Measurements from ENCODE around the gene B4GALT2. TPM values are rescaled to one million over a fixed set of nuclear protein-coding genes. Genes with fewer than 3 reads are reported as not detected.

B4GALT2 gene
- total RNA-seq, 1 donor from 2014 or later = 39.7 TPM

DNA sequence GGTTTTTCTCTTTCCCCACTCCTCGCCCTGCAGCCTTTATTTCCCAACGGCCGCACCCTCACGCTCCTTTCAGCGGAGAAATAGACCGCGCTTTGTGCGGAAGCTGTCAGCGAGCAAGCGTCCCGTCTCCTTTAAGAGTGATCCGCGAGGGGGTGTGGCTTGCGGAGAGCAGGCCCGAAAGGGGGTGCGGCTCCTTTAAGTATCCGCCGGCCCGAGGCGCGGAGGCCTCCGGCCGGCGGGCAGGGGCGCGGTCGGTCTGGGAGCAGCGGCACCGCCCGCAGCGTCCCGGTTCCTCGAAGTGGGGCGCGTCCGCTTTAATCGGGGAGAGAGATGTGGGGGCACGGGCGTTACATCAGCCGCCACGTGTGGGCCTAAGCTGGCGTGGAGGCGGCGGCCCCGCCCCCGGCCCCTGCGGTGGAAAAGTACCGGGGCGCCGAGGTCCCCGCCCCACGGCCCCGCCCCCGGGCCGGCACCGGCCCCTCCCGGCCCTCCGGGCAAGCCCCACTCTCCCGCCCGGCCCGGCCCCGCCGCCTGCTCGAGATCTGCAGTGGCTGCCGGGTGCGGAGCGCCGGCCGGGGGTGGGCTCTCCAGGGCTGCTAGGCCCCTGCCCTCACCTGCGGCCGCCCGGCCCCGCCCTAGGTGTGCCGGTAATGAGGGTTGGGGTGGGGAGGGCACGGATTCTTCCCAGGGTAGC, 51.0 kb downstream of the B4GALT2 start:
- peak; percentile 90 for DNase-seq (ENCODE audit: low spot score)

DNA sequence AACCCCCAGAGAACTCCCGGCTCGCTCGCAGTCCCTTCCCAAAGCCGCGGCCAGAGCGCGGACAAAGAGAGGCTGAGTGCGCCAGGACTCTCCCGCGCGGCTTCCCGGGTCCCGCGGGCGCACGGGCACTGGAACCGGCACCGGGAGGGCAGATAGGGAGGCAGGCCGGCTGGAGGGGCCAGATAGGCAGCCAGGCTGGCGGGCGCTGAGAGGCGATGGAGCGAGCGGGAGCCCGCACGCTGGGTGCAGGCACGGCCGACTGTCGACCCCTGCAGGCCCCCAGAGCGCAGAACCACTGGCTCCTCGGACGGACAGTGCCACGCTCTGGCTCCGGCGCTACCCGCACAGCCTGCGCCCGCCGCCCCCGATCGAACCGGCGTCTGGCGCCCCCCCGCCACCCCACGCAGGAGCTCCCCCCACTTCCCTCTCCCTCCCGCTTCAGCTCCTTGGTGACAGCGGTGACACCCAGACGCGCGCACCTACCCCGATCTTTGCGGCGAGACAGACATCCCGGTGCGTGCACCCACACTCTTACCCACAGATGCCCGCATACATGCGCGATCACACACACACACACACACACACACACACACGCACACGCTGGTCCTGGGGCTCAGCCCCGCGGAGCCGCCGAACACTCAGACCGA, 51.7 kb downstream of the B4GALT2 start:
- peak; percentile 61 for DNase-seq (ENCODE audit: low spot score)

DNA sequence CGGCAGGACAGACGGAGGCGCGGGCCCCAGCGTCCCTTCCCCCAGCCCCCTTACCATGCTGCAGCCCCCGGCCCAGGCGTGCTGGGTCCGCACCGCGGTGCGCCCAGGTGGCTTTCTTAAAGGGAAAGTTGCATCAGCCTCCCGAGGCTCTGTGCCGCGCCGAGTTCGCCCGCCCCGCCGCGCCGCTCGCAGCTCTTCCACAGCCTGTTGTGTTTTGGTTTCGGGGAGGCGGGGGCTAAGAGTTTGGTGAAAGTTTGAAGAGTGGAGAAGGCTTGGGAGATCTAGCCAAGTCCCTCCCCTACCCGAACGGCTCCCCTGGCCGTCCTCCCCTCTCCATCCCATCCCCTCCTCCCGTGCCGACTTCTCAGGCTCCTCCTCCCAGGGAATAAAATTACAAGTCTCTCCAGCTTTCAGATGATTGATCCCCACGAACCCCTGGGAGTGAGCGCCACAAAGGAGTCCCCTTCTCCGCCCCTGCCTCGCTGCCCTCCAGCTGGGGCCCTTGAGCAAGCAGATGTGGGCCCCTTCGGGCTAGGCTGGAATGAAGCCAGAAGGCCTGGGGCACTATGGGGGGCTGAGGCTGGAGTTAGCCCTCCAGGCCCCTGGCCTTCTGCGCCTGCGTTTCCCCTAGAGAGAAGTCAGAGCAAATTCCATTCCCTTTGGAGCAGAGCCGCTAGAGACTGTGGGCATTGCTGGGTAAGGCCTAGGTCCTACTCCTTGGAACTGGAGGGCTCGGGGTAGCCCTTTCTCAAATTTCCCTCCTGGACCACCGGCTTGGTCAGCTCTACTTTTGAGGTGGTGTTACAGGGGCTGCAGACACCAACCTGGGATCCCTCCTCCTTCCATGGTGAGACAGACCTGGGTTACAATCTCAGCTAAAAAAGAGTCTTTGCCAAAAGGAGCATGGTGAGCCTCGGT, 52.5 kb downstream of the B4GALT2 start, which contains the start of gene SLC6A9:
TSS of gene SLC6A9 (minus strand) at position 211 of the 918 bp plus-strand sequence. CDS start 7,185 bp downstream, outside the sequence.
- peak; percentile 78 for DNase-seq (ENCODE audit: low spot score)

- DNase-seq (ENCODE audit: low spot score) = no peak
These were observed 53.3 kb downstream of the B4GALT2 start for GRCh38 chr1:44032170-44032790.

DNA sequence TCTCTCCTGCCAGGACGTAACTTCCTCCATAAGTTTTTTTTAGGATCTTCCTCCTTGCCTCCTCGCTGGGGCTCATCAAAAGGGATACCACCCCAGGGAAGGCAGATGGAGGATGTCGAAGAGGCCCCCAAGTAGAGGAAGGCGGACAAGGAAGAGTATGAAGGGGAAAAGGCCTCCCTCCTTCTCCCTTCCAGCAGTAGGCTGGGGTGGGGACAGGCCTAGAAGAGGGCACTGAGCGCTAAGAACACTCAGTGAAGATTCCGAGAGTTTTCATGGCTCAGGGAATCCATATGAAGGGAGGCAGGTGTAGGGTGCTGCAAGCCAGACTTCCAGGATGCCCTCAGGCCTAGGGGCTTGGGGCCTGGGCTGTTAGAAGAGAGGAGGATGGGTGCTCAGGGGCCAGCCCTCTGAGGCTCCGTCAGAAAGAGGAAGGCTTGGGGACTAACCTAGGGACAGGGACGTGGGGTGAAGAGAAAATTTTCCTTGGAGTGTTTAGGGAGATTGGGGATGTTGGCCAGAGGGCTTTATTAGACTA, 54.1 kb downstream of the B4GALT2 start:
- DNase-seq (ENCODE audit: low spot score) = no peak

DNA sequence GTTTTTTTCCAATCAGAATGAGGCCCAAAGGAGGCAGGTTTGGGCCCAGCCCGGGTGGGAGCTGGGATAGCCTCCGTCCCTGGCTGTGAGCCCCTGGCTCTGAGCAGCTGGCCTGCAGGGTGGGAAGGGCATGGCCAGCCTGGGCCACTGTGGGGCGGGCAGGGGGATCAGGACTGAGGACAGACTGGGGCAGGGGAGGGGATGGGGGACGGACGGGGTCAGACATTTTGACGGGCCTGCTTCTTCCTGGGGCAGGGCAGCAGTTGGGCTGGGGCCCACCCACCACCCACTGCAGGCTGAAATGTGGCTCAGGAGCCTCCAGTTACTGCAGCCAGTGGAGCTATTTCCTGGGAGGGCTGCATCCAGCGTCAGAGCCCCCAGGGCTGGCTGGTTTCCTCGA, 54.7 kb downstream of the B4GALT2 start:
- DNase-seq (ENCODE audit: low spot score) = no peak

DNA sequence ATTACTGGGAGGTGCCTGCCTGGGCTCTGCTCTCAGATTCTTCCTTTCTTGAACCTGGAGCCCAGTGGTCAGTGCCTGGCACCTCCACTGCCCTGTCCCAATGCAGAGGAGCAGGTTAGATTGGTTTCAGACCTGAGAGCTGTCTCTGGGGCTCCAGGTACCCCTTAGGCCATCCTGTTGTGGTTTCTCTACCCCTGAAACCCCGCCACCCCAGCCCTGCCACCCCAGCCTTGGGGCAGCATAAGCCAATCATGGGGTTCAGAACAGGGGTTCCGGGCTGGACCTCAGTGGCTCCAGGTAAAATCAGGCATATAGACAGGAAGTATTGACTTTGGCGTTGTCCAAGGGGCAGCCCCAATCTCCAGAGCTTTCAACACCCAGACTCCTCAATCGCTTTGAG, 55.4 kb downstream of the B4GALT2 start:
- no peak for DNase-seq (ENCODE audit: low spot score)

DNA sequence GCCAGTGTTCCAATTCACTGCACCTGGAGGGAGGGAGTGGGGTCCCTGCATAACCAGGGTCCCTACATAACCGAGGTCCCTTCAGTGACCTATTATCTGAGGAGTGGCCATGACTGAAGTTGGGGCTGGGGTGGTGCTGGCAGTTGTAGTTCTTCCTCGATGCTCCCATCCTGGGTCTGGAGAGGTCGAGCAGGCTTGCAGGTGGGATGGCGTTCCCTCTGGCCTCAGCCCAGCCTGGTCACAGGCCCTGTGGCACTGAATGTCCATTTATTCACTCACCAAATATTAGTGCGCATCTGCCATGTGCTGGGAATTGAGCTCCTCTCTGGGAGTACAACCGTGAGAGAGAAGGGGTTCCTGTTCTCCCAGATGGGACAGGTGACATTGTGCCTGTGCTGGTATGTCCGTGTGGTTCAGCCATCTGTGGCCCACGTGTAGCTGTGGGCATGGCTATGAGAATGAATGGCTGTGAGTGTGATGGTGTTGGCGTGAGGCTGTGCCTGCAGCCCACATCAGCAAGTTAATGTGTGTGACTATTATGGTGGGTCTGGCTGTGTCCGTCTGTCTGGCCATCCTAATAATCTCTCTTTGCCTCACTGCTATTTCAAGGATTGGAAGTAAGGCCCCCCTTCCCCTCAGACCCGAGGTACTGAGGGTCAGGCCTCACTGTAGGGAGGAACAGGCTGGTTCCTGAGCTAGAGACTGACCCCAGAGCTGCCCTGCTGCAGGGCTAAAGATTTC, 56.1 kb downstream of the B4GALT2 start:
- no peak for DNase-seq (ENCODE audit: low spot score)

DNA sequence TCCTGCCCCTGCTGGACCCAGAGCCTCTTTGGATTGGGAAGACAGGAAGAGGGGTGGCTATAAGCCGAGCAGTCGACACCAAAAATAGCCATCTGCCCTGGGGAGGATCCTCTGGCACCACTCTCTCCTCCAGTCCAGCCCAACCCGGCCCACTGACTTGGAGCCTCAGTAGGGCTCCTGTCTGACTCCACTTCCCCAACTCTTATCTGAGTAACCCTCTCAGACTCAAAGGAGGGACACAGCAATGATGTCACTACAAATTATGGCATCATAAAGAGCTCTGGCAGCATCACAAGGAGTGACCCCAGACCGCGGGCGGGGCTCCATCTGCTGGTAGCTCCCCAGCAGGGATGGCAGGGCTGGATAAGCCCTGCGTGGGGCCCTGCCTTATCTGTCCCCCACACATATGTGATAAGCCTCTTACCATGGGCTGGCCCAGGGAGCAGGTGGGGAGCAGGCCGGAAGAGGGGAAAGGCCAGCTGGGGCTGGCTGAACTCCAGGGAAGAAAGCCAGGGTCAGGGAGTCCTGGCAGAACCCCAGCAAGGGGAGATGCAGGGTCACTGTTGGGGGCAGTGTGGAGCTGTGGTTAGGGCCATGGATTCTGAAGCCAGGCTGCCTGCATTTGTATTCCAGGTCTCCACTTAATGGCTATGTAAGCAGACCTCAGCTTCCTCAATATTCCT, 56.9 kb downstream of the B4GALT2 start:
- no peak for DNase-seq (ENCODE audit: low spot score)

GRCh38 chr1:44036409-44037139, 57.6 kb downstream of the B4GALT2 start:
- DNase-seq (ENCODE audit: low spot score) = peak; percentile 83

GRCh38 chr1:44037154-44037553, 58.1 kb downstream of the B4GALT2 start:
- no peak for DNase-seq (ENCODE audit: low spot score)

GRCh38 chr1:44038876-44039657, 60.1 kb downstream of the B4GALT2 start:
- DNase-seq (ENCODE audit: low spot score) = no peak

GRCh38 chr1:44040418-44040817, 61.4 kb downstream of the B4GALT2 start:
- no peak for DNase-seq (ENCODE audit: low spot score)

Other genes starting within 250 kb of the B4GALT2 start
- gene ARTN, start 45.4 kb upstream of the B4GALT2 start, total RNA-seq = 5.7 TPM
- 22.1 TPM for gene IPO13, start 32.3 kb upstream of the B4GALT2 start, total RNA-seq
- 32.2 TPM for gene DPH2, start 9.2 kb upstream of the B4GALT2 start, total RNA-seq
- gene ATP6V0B, start 4.2 kb upstream of the B4GALT2 start, total RNA-seq = 98.3 TPM
- gene CCDC24, start 12.4 kb downstream of the B4GALT2 start, total RNA-seq = 22.6 TPM
- 38.3 TPM for gene SLC6A9, start 52.3 kb downstream of the B4GALT2 start, total RNA-seq
- not detected for gene KLF17, start 139.6 kb downstream of the B4GALT2 start, total RNA-seq
- gene KLF18, start 162.4 kb downstream of the B4GALT2 start, total RNA-seq = not detected
- 47.6 TPM for gene DMAP1, start 234.3 kb downstream of the B4GALT2 start, total RNA-seq